ENCODE measurements around the gene GSDME.
A peak's percentile ranks its signal among the peaks of the same experiment; 100 is the strongest.

Gene GSDME

GRCh38 chr7:24745355-24745754, 11.9 kb downstream of the GSDME start:
- no peak overlapping the region for H3K4me3 ChIP-seq (ENCODE audit: control insufficient read depth, low read depth, low read length)
- TF ChIP-seq, protein P1, sequence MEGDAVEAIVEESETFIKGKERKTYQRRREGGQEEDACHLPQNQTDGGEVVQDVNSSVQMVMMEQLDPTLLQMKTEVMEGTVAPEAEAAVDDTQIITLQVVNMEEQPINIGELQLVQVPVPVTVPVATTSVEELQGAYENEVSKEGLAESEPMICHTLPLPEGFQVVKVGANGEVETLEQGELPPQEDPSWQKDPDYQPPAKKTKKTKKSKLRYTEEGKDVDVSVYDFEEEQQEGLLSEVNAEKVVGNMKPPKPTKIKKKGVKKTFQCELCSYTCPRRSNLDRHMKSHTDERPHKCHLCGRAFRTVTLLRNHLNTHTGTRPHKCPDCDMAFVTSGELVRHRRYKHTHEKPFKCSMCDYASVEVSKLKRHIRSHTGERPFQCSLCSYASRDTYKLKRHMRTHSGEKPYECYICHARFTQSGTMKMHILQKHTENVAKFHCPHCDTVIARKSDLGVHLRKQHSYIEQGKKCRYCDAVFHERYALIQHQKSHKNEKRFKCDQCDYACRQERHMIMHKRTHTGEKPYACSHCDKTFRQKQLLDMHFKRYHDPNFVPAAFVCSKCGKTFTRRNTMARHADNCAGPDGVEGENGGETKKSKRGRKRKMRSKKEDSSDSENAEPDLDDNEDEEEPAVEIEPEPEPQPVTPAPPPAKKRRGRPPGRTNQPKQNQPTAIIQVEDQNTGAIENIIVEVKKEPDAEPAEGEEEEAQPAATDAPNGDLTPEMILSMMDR (conservative IDR thresholded peaks at IDR 0.05; ENCODE audit: control insufficient read depth, insufficient read depth, low read depth, low read length): no peak
- no peak for DNase-seq (ENCODE audit: low read depth)

GRCh38 chr7:24743471-24743870, 13.8 kb downstream of the GSDME start:
- TF ChIP-seq, protein P1 (conservative IDR thresholded peaks at IDR 0.05; ENCODE audit: control insufficient read depth, insufficient read depth, low read depth, low read length): no peak
- DNase-seq (ENCODE audit: low read depth): no peak
- H3K4me3 ChIP-seq (ENCODE audit: control insufficient read depth, low read depth, low read length): no peak overlapping the region

DNA sequence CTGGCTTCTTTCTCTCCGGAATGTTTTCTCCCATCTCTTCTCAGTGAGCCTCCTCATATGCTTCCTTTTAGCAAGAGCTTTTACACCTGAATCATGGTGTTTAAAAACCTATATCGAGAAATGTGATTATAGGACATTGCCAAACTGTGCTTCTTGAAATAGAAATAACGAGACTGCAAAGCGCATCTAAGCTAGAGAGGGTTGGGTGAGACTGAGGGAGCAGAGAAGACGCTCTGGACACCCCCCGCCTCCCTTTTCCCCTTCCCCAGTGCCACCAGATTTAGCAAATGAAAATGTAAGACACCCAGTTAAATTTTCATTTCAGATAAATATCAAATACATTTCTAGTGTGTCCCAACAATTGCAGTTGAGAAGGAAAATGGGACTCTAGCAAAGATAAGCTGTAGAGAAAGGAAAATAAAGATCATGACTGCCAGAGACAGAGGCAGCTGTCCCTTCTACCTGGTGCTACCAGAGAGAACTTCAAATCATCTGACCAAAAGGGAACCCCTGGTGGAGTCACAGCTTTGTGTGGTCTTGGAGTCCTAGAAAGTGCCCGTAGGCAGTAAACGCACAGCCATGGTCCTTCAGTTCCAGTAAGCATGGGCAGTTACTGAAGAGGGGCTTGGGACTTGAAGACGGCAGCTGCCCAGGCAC, 14.6 kb downstream of the GSDME start:
- DNase-seq (ENCODE audit: low read depth): no peak
- TF ChIP-seq, protein P1 (conservative IDR thresholded peaks at IDR 0.05; ENCODE audit: control insufficient read depth, insufficient read depth, low read depth, low read length): no peak
- H3K4me3 ChIP-seq (ENCODE audit: control insufficient read depth, low read depth, low read length): no peak overlapping the region

- H3K4me3 ChIP-seq (ENCODE audit: control insufficient read depth, low read depth, low read length): no peak overlapping the region
- TF ChIP-seq, protein P1 (conservative IDR thresholded peaks at IDR 0.05; ENCODE audit: control insufficient read depth, insufficient read depth, low read depth, low read length): no peak
- peak; percentile 98 for DNase-seq (ENCODE audit: low read depth)
Observed at GRCh38 chr7:24741679-24742505, 15.4 kb downstream of the GSDME start.

DNA sequence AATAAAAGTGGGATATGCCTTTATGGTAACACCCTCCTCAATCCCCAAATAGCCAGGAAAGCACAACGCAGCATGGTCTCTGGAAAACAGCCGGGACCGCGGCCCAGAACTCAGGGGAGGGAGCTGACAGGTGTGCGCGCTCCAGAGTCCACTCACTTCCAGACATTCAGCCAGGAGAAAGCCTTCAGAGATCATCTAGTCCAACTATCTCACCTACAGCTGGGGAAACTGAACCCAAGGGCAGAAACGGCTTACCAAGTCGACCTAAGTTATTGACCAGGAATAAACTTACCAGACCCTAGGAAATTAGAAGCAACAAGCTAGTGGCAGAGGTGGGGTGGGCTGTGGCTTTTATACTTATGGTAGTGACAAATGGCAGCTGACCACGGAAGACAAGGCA, 16.4 kb downstream of the GSDME start:
- DNase-seq (ENCODE audit: low read depth): no peak
- TF ChIP-seq, protein P1 (conservative IDR thresholded peaks at IDR 0.05; ENCODE audit: control insufficient read depth, insufficient read depth, low read depth, low read length): no peak
- H3K4me3 ChIP-seq (ENCODE audit: control insufficient read depth, low read depth, low read length): no peak overlapping the region

- TF ChIP-seq, protein P1 (conservative IDR thresholded peaks at IDR 0.05; ENCODE audit: control insufficient read depth, insufficient read depth, low read depth, low read length): no peak
- no peak for DNase-seq (ENCODE audit: low read depth)
- no peak overlapping the region for H3K4me3 ChIP-seq (ENCODE audit: control insufficient read depth, low read depth, low read length)
Observed at GRCh38 chr7:24739306-24739705, 18.0 kb downstream of the GSDME start.

All from fibroblast of mammary gland (primary cell).